Vagina (tissue), 2 donors: Measurements from ENCODE around the gene DDX50. TPM values are rescaled to one million over a fixed set of nuclear protein-coding genes. Genes with fewer than 3 reads are reported as not detected.
"Not testable (repeated sequence)": the region's sequence is repeated elsewhere in the genome, so short reads cannot be mapped to it uniquely, and the experiment has no call there.

Experiments used
- DNase-seq, 2 donors: peaks; one replicate each; pipeline ENCODE4 v3.0.0-alpha.2; 2017; ENCODE audit errors: extremely low spot score in 2 of 2
- H3K27ac ChIP-seq: fragments of 200-600 bp; sonication (generic); one replicate; pipeline ENCODE4 v1.5.1; 2019
- H3K27me3 ChIP-seq: fragments of 200-600 bp; sonication (generic); one replicate; pipeline ENCODE4 v1.5.1; 2019
- H3K36me3 ChIP-seq, 2 donors: fragments of 200-600 bp; sonication (generic); one replicate each; pipeline ENCODE4 v1.5.1; 2017 to 2019
- H3K4me1 ChIP-seq: fragments of 200-600 bp; sonication (generic); one replicate; pipeline ENCODE4 v1.5.1; 2019
- H3K4me3 ChIP-seq, 2 donors: fragments of 200-600 bp; sonication (generic); 1 replicate in 1 of 2; 2 replicates in 1 of 2; pipeline ENCODE4 v1.5.1; 2016 to 2019
- H3K9me3 ChIP-seq: fragments of 200-600 bp; sonication (generic); one replicate; pipeline ENCODE4 v1.5.1; 2019
- CTCF ChIP-seq, 3 experiments: fragments of 450-650 bp in 2 of 3; fragments of 200-600 bp in 1 of 3; sonication (generic) in 1 of 3; IDR thresholded peaks; one replicate each; pipeline ENCODE4 v1.5.1; 2017 to 2019; ENCODE audit warnings: antibody characterized with exemption in 3 of 3, mild to moderate bottlenecking in 2 of 3, moderate library complexity in 2 of 3
- POLR2A ChIP-seq, 2 donors: fragments of 450-650 bp; IDR thresholded peaks; one replicate each; pipeline ENCODE4 v1.6.1; 2017; ENCODE audit warnings: antibody characterized with exemption in 2 of 2, mild to moderate bottlenecking in 2 of 2, moderate library complexity in 2 of 2
- POLR2AphosphoS5 ChIP-seq, 2 donors: sonication (generic); formaldehyde crosslinking; IDR thresholded peaks; one replicate each; pipeline ENCODE4 v1.9.0; 2017; ENCODE audit warnings: antibody characterized with exemption in 2 of 2, mild to moderate bottlenecking in 2 of 2, low read depth in 1 of 2; ENCODE audit not compliant: insufficient read depth in 1 of 2
- intact Hi-C: fragments of 100-400 bp; cut with DNase I; formaldehyde crosslinking; loops from one replicate; pipeline ENCODE4 v1.15.1; 2023
- total RNA-seq: library from RNA; depleted of rRNA; stranded (reverse); fragments of >200 nt; gene quantifications from one replicate; pipeline ENCODE4 v1.2.3, GENCODE V29; 2016

The DDX50 gene
- total RNA-seq, 1 donor from 2014 or later: 28.7 TPM

GRCh38 chr10:68924593-68924992, 23.5 kb downstream of the DDX50 start:
- no peak for TF ChIP-seq POLR2AphosphoS5 (IDR thresholded peaks at IDR 0.05; ENCODE audit: insufficient read depth in 1 of 2, low read depth in 1 of 2)
- no peak for TF ChIP-seq CTCF (IDR thresholded peaks at IDR 0.05)
- TF ChIP-seq POLR2A (IDR thresholded peaks at IDR 0.05): no peak
- Histone ChIP-seq H3K9me3 (no peaks in the 10 kb centered on the region), H3K27me3 (no peaks in the 10 kb centered on the region), H3K27ac (no peak overlapping the region), H3K4me1 (no peaks in the 10 kb centered on the region), H3K4me3 (no peak overlapping the region), H3K36me3 (peaks cover 0 to 17% of the 10 kb centered on the region in 2 donors)
- intact Hi-C loops: no loop called here
- DNase-seq: no peak

- Histone ChIP-seq H3K4me1 (no peaks in the 10 kb centered on the region), H3K4me3 (no peak overlapping the region), H3K27ac (no peak overlapping the region), H3K27me3 (no peaks in the 10 kb centered on the region), H3K9me3 (no peaks in the 10 kb centered on the region), H3K36me3 (peaks cover 0 to 12% of the 10 kb centered on the region in 2 donors)
- no peak for TF ChIP-seq POLR2A (IDR thresholded peaks at IDR 0.05)
- no peak for TF ChIP-seq CTCF (IDR thresholded peaks at IDR 0.05)
- TF ChIP-seq POLR2AphosphoS5 (IDR thresholded peaks at IDR 0.05; ENCODE audit: insufficient read depth in 1 of 2, low read depth in 1 of 2): no peak
- DNase-seq: no peak
- intact Hi-C loops: no loop called here
These were observed 24.4 kb downstream of the DDX50 start for GRCh38 chr10:68925489-68925888.

- H3K4me1 ChIP-seq, H3K4me3 ChIP-seq, H3K27me3 ChIP-seq, H3K9me3 ChIP-seq, H3K27ac ChIP-seq, intact Hi-C loops, DNase-seq: not testable (repeated sequence)
- H3K36me3 ChIP-seq: peaks cover 0 to 21% of the 10 kb centered on the region in 2 donors
These were observed 28.0 kb downstream of the DDX50 start for GRCh38 chr10:68929157-68929556.

GRCh38 chr10:68929888-68930287, 28.8 kb downstream of the DDX50 start:
- H3K36me3 ChIP-seq: peaks cover 0 to 21% of the 10 kb centered on the region in 2 donors
- H3K27me3 ChIP-seq, DNase-seq, intact Hi-C loops, H3K4me3 ChIP-seq, H3K4me1 ChIP-seq, H3K27ac ChIP-seq, H3K9me3 ChIP-seq: not testable (repeated sequence)

GRCh38 chr10:68932860-68933259, 31.7 kb downstream of the DDX50 start:
- H3K36me3 ChIP-seq: peaks cover 0 to 38% of the 10 kb centered on the region in 2 donors
- DNase-seq, H3K27ac ChIP-seq, H3K4me1 ChIP-seq, H3K9me3 ChIP-seq, H3K27me3 ChIP-seq, intact Hi-C loops, H3K4me3 ChIP-seq: not testable (repeated sequence)

GRCh38 chr10:68934994-68935393, 33.9 kb downstream of the DDX50 start:
- H3K27ac ChIP-seq: no peak overlapping the region
- intact Hi-C loops: no loop called here
- H3K4me1 ChIP-seq: no peaks in the 10 kb centered on the region
- no peak for TF ChIP-seq CTCF (IDR thresholded peaks at IDR 0.05)
- TF ChIP-seq POLR2A (IDR thresholded peaks at IDR 0.05): no peak
- no peaks in the 10 kb centered on the region for H3K27me3 ChIP-seq
- H3K36me3 ChIP-seq: peaks cover 0 to 44% of the 10 kb centered on the region in 2 donors
- DNase-seq: no peak
- no peak overlapping the region for H3K4me3 ChIP-seq
- no peaks in the 10 kb centered on the region for H3K9me3 ChIP-seq

- intact Hi-C loops: no loop called here
- peaks cover 0 to 54% of the 10 kb centered on the region in 2 donors for H3K36me3 ChIP-seq
These were observed 37.0 kb downstream of the DDX50 start for GRCh38 chr10:68938117-68938516.

More at GRCh38 chr10:68938117-68938516, 37.0 kb downstream of the DDX50 start:
- Histone ChIP-seq H3K9me3 (no peaks in the 10 kb centered on the region), H3K4me3 (no peak overlapping the region), H3K27me3 (no peaks in the 10 kb centered on the region), H3K27ac (no peak overlapping the region), H3K4me1 (no peaks in the 10 kb centered on the region)
- DNase-seq: no peak
- TF ChIP-seq CTCF (IDR thresholded peaks at IDR 0.05) (no peak), POLR2A (IDR thresholded peaks at IDR 0.05) (no peak), POLR2AphosphoS5 (IDR thresholded peaks at IDR 0.05; ENCODE audit: insufficient read depth in 1 of 2, low read depth in 1 of 2) (no peak)
